NCI-H146 treated with DMSO at 0.1 percent for 48 hours (cell line): ENCODE measurements around the gene MED25.

Experiments
- DNase-seq: peaks from one replicate; lab custom pipeline; 2025; ENCODE audit not compliant: unreplicated experiment; lab: John Stamatoyannopoulos, UW

The MED25 gene

GRCh38 chr19:49817964-49818648 is at the start of gene MED25:
TSS of gene MED25 (plus strand) at chr19:49818289. CDS start at chr19:49818342, 53 bp downstream.
- peak; percentile 88 for DNase-seq

GRCh38 chr19:49770529-49770928 is 47.6 kb upstream of the MED25 start:
- DNase-seq, result no peak

GRCh38 chr19:49771674-49772139 is 46.4 kb upstream of the MED25 start:
- no peak for DNase-seq

- DNase-seq, result no peak
Observed at GRCh38 chr19:49772850-49773432, 45.1 kb upstream of the MED25 start.

GRCh38 chr19:49773663-49774350 is 44.3 kb upstream of the MED25 start:
- DNase-seq, result no peak

GRCh38 chr19:49774969-49775368 is 43.1 kb upstream of the MED25 start:
- DNase-seq, result no peak

- no peak for DNase-seq
Observed at GRCh38 chr19:49775742-49776370, 42.2 kb upstream of the MED25 start.

- no peak for DNase-seq
Observed at GRCh38 chr19:49776371-49776764, 41.7 kb upstream of the MED25 start.

GRCh38 chr19:49779731-49780555 is 38.1 kb upstream of the MED25 start:
- no peak for DNase-seq

GRCh38 chr19:49780861-49781260 is 37.2 kb upstream of the MED25 start:
- DNase-seq, result no peak

- DNase-seq, result no peak
Observed at GRCh38 chr19:49781394-49781793, 36.7 kb upstream of the MED25 start.

GRCh38 chr19:49782515-49782914 is 35.6 kb upstream of the MED25 start:
- DNase-seq, result no peak

GRCh38 chr19:49786376-49786820 is 31.7 kb upstream of the MED25 start:
- DNase-seq, result no peak

- DNase-seq, result no peak
Observed at GRCh38 chr19:49787746-49788145, 30.3 kb upstream of the MED25 start.

GRCh38 chr19:49788857-49789256 is 29.2 kb upstream of the MED25 start:
- no peak for DNase-seq

- no peak for DNase-seq
Observed at GRCh38 chr19:49790866-49791265, 27.2 kb upstream of the MED25 start.

GRCh38 chr19:49791776-49792445 is 26.2 kb upstream of the MED25 start:
- DNase-seq, result no peak

GRCh38 chr19:49792829-49793560 is 25.1 kb upstream of the MED25 start:
- DNase-seq, result no peak

GRCh38 chr19:49793561-49793840 is 24.6 kb upstream of the MED25 start:
- DNase-seq, result no peak

- DNase-seq, result no peak
Observed at GRCh38 chr19:49795615-49796014, 22.5 kb upstream of the MED25 start.
